Activated T-cell treated with anti-CD3 and anti-CD28 coated beads, Interleukin-2, amount 50 U/mL, for 72 hours (primary cell): ENCODE data around the gene CDH4. TPM values are rescaled to one million over a fixed set of nuclear protein-coding genes. Genes with fewer than 3 reads are reported as not detected.

Experiments
- ATAC-seq, 2 donors: fragments of 150-1000 bp; cut with Tn5 transposase; replicated peaks in 1 of 2; 2 replicates each; pipeline ENCODE4 v1.10.0; 2021; ENCODE audit warnings: moderate library complexity in 2 of 2, mild to moderate bottlenecking in 1 of 2
- DNase-seq, 2 donors: peaks; one replicate each; pipeline ENCODE4 v3.0.0; 2021 to 2022; ENCODE audit warnings: mixed read lengths in 1 of 2
- H3K27ac Mint-ChIP-seq: one replicate; pipeline ENCODE4 v1.8.0; 2022; ENCODE audit warnings: mild to moderate bottlenecking, moderate library complexity, mixed read lengths
- H3K27me3 Mint-ChIP-seq: one replicate; pipeline ENCODE4 v1.8.0; 2022; ENCODE audit warnings: low read depth, mixed read lengths
- H3K36me3 Mint-ChIP-seq, 2 donors: one replicate each; pipeline ENCODE4 v1.8.0; 2022; ENCODE audit warnings: mixed read lengths in 2 of 2, mild to moderate bottlenecking in 1 of 2; ENCODE audit not compliant: insufficient read depth in 2 of 2
- H3K4me1 Mint-ChIP-seq: one replicate; pipeline ENCODE4 v1.8.0; 2022; ENCODE audit warnings: low read depth, mixed read lengths
- H3K4me3 Mint-ChIP-seq, 2 donors: one replicate each; pipeline ENCODE4 v1.8.0; 2022; ENCODE audit warnings: mild to moderate bottlenecking in 2 of 2, mixed read lengths in 2 of 2, moderate library complexity in 2 of 2
- H3K9me3 Mint-ChIP-seq, 2 donors: one replicate each; pipeline ENCODE4 v1.8.0; 2022; ENCODE audit warnings: mixed read lengths in 2 of 2
- total RNA-seq, 2 donors: library from RNA; stranded (reverse); gene quantifications; one replicate each; pipeline ENCODE4 v1.2.3, GENCODE V29; 2022

Gene CDH4
- total RNA-seq, 2 donors from 2014 or later: 0.17 to 0.35 TPM

- Mint-ChIP-seq H3K9me3 (peaks cover 1 to 4% of the 10 kb centered on the region in 2 donors), H3K27ac (no peak overlapping the region)
Observed at GRCh38 chr20:61601361-61601760, 349.3 kb downstream of the CDH4 start.

GRCh38 chr20:61601853-61602252 is 349.8 kb downstream of the CDH4 start:
- ATAC-seq: no peak
- H3K9me3 Mint-ChIP-seq: peaks cover 0 to 1% of the 10 kb centered on the region in 2 donors
- peaks cover 0 to 3% of the 10 kb centered on the region in 2 donors for H3K36me3 Mint-ChIP-seq
- no peaks in the 10 kb centered on the region for H3K4me1 Mint-ChIP-seq
- H3K27me3 Mint-ChIP-seq: no peaks in the 10 kb centered on the region
- H3K27ac Mint-ChIP-seq: no peak overlapping the region
- DNase-seq: no peak
- no peak overlapping the region for H3K4me3 Mint-ChIP-seq

More at GRCh38 chr20:61601361-61601760, 349.3 kb downstream of the CDH4 start:
- ATAC-seq: no peak
- no peak for DNase-seq
- Mint-ChIP-seq H3K36me3 (peaks cover 0 to 3% of the 10 kb centered on the region in 2 donors), H3K4me3 (no peak overlapping the region), H3K4me1 (no peaks in the 10 kb centered on the region), H3K27me3 (no peaks in the 10 kb centered on the region)

DNA sequence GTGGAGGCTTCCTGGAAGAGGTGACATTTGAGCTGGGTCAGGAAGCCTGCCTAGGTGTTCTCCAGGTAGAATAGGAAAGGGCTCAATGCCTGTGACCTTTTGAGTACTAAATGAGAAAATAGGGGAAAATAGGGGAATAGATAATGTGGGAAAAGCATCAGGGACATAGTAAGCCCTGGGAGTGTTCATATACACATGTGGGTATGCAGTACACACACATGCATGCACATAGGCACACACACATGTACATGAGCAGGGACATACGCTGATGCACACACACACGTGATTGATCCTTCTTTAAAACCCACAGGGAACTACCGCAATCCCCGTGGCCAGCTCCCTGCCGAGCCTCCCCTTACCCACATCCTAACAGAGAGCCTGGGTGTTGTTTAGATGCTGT is 351.7 kb downstream of the CDH4 start:
- Mint-ChIP-seq H3K4me3 (no peak overlapping the region), H3K4me1 (no peaks in the 10 kb centered on the region), H3K9me3 (no peaks in the 10 kb centered on the region), H3K27ac (no peak overlapping the region), H3K27me3 (no peaks in the 10 kb centered on the region), H3K36me3 (peaks cover 0 to 2% of the 10 kb centered on the region in 2 donors)
- no peak for DNase-seq
- ATAC-seq: no peak

GRCh38 chr20:61604549-61604948 is 352.5 kb downstream of the CDH4 start:
- no peaks in the 10 kb centered on the region for H3K27me3 Mint-ChIP-seq
- H3K9me3 Mint-ChIP-seq: no peaks in the 10 kb centered on the region
- DNase-seq (no peak), ATAC-seq (no peak)
- H3K4me3 Mint-ChIP-seq: no peak overlapping the region
- no peak overlapping the region for H3K27ac Mint-ChIP-seq
- H3K36me3 Mint-ChIP-seq: peaks cover 0 to 2% of the 10 kb centered on the region in 2 donors
- H3K4me1 Mint-ChIP-seq: no peaks in the 10 kb centered on the region

DNA sequence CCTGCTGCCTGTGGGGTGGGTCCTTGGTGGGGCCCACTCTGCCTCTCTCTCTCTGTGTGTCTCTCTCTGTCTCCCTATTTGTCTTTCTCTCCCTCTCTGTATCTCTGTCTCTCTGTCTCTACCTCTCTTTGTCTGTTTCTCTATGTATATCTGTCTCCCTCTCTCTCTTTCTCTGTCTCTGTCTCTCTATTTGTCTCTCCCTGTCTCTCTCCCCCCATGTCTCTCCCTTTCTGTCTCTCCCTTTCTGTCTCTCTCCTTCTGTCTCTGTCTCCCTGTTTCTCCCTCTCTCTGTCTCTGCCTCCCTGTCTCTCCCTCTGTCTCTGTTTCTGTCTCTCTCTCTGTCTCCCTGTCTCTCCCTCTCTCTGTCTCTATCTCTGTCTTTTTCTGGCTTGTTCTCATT is 353.2 kb downstream of the CDH4 start:
- no peaks in the 10 kb centered on the region for H3K27me3 Mint-ChIP-seq
- no peaks in the 10 kb centered on the region for H3K4me1 Mint-ChIP-seq
- no peak overlapping the region for H3K4me3 Mint-ChIP-seq
- peaks cover 0 to 2% of the 10 kb centered on the region in 2 donors for H3K36me3 Mint-ChIP-seq
- no peak overlapping the region for H3K27ac Mint-ChIP-seq
- ATAC-seq (no peak), DNase-seq (no peak)
- H3K9me3 Mint-ChIP-seq: peaks cover 0 to 3% of the 10 kb centered on the region in 2 donors

GRCh38 chr20:61605862-61606557 is 353.9 kb downstream of the CDH4 start:
- no peak for ATAC-seq
- peaks cover 0 to 3% of the 10 kb centered on the region in 2 donors for H3K9me3 Mint-ChIP-seq
- no peak for DNase-seq

GRCh38 chr20:61608275-61609085 is 356.4 kb downstream of the CDH4 start:
- H3K27me3 Mint-ChIP-seq: no peaks in the 10 kb centered on the region
- ATAC-seq (no peak), DNase-seq (no peak)
- no peaks in the 10 kb centered on the region for H3K36me3 Mint-ChIP-seq
- no peak overlapping the region for H3K4me3 Mint-ChIP-seq
- H3K27ac Mint-ChIP-seq: no peak overlapping the region
- no peaks in the 10 kb centered on the region for H3K4me1 Mint-ChIP-seq
- peaks cover 0 to 3% of the 10 kb centered on the region in 2 donors for H3K9me3 Mint-ChIP-seq

More at GRCh38 chr20:61605862-61606557, 353.9 kb downstream of the CDH4 start:
- Mint-ChIP-seq H3K4me1 (no peaks in the 10 kb centered on the region), H3K36me3 (peaks cover 0 to 2% of the 10 kb centered on the region in 2 donors), H3K27me3 (no peaks in the 10 kb centered on the region), H3K27ac (no peak overlapping the region), H3K4me3 (no peak overlapping the region)

DNA sequence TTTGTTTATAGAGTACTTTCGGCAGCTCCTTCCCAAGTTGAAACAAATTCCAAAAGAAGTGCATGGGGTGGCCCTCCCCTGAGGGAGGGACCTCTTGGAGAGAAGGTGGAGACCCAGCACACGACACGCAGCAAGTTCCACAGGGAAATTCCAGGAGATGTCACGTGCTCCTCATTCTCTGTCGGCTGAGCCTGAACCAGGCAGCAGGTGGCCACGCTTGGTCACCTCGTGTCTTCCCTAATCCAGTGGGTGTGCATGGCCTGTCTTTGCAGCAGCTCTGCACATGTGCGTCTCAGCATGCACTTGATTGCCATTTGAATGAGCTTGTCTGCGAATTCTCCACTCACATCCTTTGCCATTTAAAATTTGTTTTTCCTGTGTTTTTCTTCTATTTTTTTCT is 357.4 kb downstream of the CDH4 start:
- DNase-seq (no peak), ATAC-seq (no peak)
- no peaks in the 10 kb centered on the region for H3K27me3 Mint-ChIP-seq
- no peaks in the 10 kb centered on the region for H3K36me3 Mint-ChIP-seq
- H3K4me1 Mint-ChIP-seq: no peaks in the 10 kb centered on the region
- H3K4me3 Mint-ChIP-seq: no peak overlapping the region
- no peak overlapping the region for H3K27ac Mint-ChIP-seq
- H3K9me3 Mint-ChIP-seq: peaks cover 0 to 3% of the 10 kb centered on the region in 2 donors

- Mint-ChIP-seq H3K27ac (no peak overlapping the region), H3K27me3 (no peaks in the 10 kb centered on the region), H3K9me3 (peaks cover 0 to 3% of the 10 kb centered on the region in 2 donors), H3K4me3 (no peak overlapping the region), H3K4me1 (no peaks in the 10 kb centered on the region), H3K36me3 (no peaks in the 10 kb centered on the region)
- no peak for DNase-seq
- ATAC-seq: no peak
Observed at GRCh38 chr20:61611401-61612180, 359.5 kb downstream of the CDH4 start.

DNA sequence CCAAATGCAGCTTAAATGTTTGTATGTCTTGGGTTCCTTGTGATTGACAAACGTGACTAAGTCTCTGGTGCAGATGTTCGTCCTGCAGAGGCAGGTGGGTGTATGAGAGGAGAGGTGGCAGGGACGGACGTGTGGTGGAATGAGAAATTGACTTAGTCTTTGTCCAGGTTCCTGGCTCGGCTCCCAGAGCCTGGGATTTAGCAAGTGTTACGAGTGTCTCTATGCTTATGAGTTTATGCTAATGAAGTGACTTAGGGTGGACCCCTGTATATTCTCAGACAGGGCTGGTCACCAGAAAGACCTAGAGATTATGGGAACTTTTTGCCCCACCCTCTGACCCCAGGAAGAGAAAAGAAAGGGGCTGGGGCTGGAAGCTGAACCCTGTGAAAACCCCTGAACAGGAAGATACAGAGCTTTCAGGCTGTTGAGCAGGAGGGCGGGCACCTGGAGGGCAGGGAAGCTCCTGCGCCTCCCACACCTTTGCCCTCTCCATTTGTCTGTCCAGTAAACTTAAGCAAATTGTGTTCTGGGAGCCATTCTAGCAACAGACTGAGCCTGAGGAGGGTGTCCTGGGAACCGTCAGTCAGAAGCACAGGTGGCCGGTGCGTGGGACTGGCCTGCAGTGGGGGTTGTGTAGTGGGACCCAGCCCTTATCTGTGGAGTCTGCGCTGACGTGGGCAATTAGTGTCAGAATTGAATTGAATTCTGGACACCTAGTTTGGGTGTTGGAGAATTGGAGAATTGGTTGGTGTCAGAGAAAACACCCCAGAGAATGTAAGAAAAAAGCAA is 362.1 kb downstream of the CDH4 start:
- H3K4me1 Mint-ChIP-seq: no peaks in the 10 kb centered on the region
- H3K36me3 Mint-ChIP-seq: no peaks in the 10 kb centered on the region
- H3K9me3 Mint-ChIP-seq: peaks cover 0 to 3% of the 10 kb centered on the region in 2 donors
- H3K27me3 Mint-ChIP-seq: no peaks in the 10 kb centered on the region
- ATAC-seq: no peak
- H3K4me3 Mint-ChIP-seq: no peak overlapping the region
- no peak overlapping the region for H3K27ac Mint-ChIP-seq
- no peak for DNase-seq

GRCh38 chr20:61614706-61615100 is 362.6 kb downstream of the CDH4 start:
- Mint-ChIP-seq H3K4me1 (no peaks in the 10 kb centered on the region), H3K36me3 (no peaks in the 10 kb centered on the region), H3K27me3 (no peaks in the 10 kb centered on the region), H3K4me3 (no peak overlapping the region), H3K9me3 (peaks cover 0 to 3% of the 10 kb centered on the region in 2 donors), H3K27ac (no peak overlapping the region)
- no peak for ATAC-seq
- DNase-seq: no peak

GRCh38 chr20:61615806-61616205 is 363.7 kb downstream of the CDH4 start:
- H3K27ac Mint-ChIP-seq: no peak overlapping the region
- H3K4me1 Mint-ChIP-seq: no peaks in the 10 kb centered on the region
- no peaks in the 10 kb centered on the region for H3K27me3 Mint-ChIP-seq
- ATAC-seq (no peak), DNase-seq (no peak)
- no peaks in the 10 kb centered on the region for H3K36me3 Mint-ChIP-seq
- no peak overlapping the region for H3K4me3 Mint-ChIP-seq
- no peaks in the 10 kb centered on the region for H3K9me3 Mint-ChIP-seq
